Panc1 (cell line): ENCODE measurements around the gene FTSJ1. TPM values are rescaled to one million over a fixed set of nuclear protein-coding genes. Genes with fewer than 3 reads are reported as not detected.

Source experiments
- ATAC-seq: fragments of 200-7000 bp; cut with Tn5 transposase; 2 replicates; pipeline ENCODE4 v1.9.1; 2020; ENCODE audit warnings: mild to moderate bottlenecking, moderate library complexity
- BruUV-seq: library from RNA; stranded (reverse); fragments of 400-500 nt; replicated peaks from 2 replicates; lab custom pipeline; 2021; lab: Mats Ljungman, UMichigan
- CTCF ChIA-PET: fragments of 300-600 bp; sonication (Branson Sonifier 250); formaldehyde crosslinking; loops from one replicate; lab custom pipeline; 2022; ENCODE audit warnings: antibody characterized with exemption; lab: Charles Lee
- POLR2A ChIA-PET: fragments of 300-600 bp; sonication (Branson Sonifier 250); formaldehyde crosslinking; loops from one replicate; lab custom pipeline; 2022; ENCODE audit warnings: antibody characterized with exemption; lab: Charles Lee
- DNase-seq: peaks from one replicate; pipeline ENCODE4 v3.0.0-alpha.2; 2010; ENCODE audit warnings: low read depth, low spot score
- H3K27ac ChIP-seq: 2 replicates; pipeline ENCODE4 v1.5.1; 2011; ENCODE audit warnings: mild to moderate bottlenecking, low read length, inconsistent platforms
- H3K27me3 ChIP-seq: fragments of 200-500 bp; sonication (Bioruptor generic); 2 replicates; pipeline ENCODE4 v1.6.0; 2014; ENCODE audit warnings: low read length, inconsistent platforms; ENCODE audit not compliant: control insufficient read depth, insufficient read depth
- H3K36me3 ChIP-seq: fragments of 200-500 bp; sonication (Bioruptor generic); 2 replicates; pipeline ENCODE4 v1.5.1; 2014; ENCODE audit warnings: inconsistent platforms, mild to moderate bottlenecking, low read length, moderate library complexity; ENCODE audit not compliant: control insufficient read depth, insufficient read depth
- H3K4me1 ChIP-seq: 2 replicates; pipeline ENCODE4 v1.5.1; 2011; ENCODE audit warnings: inconsistent platforms, mild to moderate bottlenecking, low read length, moderate library complexity; ENCODE audit not compliant: control insufficient read depth, insufficient read depth
- H3K4me3 ChIP-seq, 2 experiments: 2 replicates each; pipeline ENCODE4 v1.5.1; 2011 to 2012; ENCODE audit warnings: low read depth in 2 of 2, low read length in 2 of 2, mild to moderate bottlenecking in 2 of 2, inconsistent platforms in 1 of 2, moderate library complexity in 1 of 2
- H3K9me3 ChIP-seq: fragments of 200-500 bp; sonication (Bioruptor generic); 2 replicates; pipeline ENCODE4 v1.5.1; 2014; ENCODE audit warnings: low read depth, mild to moderate bottlenecking, inconsistent platforms, low read length, moderate library complexity; ENCODE audit not compliant: control insufficient read depth, insufficient read depth
- CTCF ChIP-seq: fragments of 450-650 bp; IDR thresholded peaks from 2 replicates; pipeline ENCODE4 v1.5.1; 2017; ENCODE audit warnings: mild to moderate bottlenecking
- POLR2AphosphoS5 ChIP-seq: IDR thresholded peaks from 2 replicates; pipeline ENCODE4 v1.6.1; 2012; ENCODE audit warnings: mild to moderate bottlenecking, low read depth, low read length, moderate library complexity
- SIN3A ChIP-seq: IDR thresholded peaks from 2 replicates; pipeline ENCODE4 v1.6.1; 2012; ENCODE audit warnings: low read depth, mild to moderate bottlenecking, low read length, moderate library complexity, borderline replicate concordance; ENCODE audit not compliant: insufficient read depth
- TCF7L2 ChIP-seq: IDR thresholded peaks from 2 replicates; pipeline ENCODE4 v1.6.1; 2011; ENCODE audit warnings: mild to moderate bottlenecking, low read depth, low read length, inconsistent platforms
- in situ Hi-C: cut with HindIII; loops from 2 replicates; pipeline ENCODE4 v1.10.0; 2016; ENCODE audit warnings: low sequenced_read_pairs, low pct_unique_long_range_greater_than_20kb
- intact Hi-C: fragments of 100-400 bp; cut with micrococcal nuclease; formaldehyde crosslinking; loops from one replicate; pipeline ENCODE4 v1.10.0; 2022; ENCODE audit not compliant: unreplicated experiment
- total RNA-seq: library from RNA; stranded (reverse); gene quantifications from one replicate; pipeline ENCODE4 v1.2.1, GENCODE V29; 2021; ENCODE audit not compliant: unreplicated experiment
- TF ChIP-seq, protein P1 (sequence below), 2 experiments: IDR thresholded peaks; 2 replicates each; pipeline ENCODE4 v1.6.1; 2011 to 2012; ENCODE audit warnings: low read depth in 2 of 2, control low read depth in 1 of 2, low read length in 1 of 2, mild to moderate bottlenecking in 1 of 2, moderate library complexity in 1 of 2; ENCODE audit not compliant: insufficient read depth in 1 of 2

FTSJ1 gene
- total RNA-seq, 1 experiment from 2014 or later: 43.1 TPM

- Histone ChIP-seq H3K4me3 (no peak overlapping the region), H3K4me1 (no peaks in the 10 kb centered on the region), H3K27me3 (no peaks in the 10 kb centered on the region), H3K36me3 (no peaks in the 10 kb centered on the region), H3K9me3 (no peaks in the 10 kb centered on the region), H3K27ac (no peak overlapping the region)
- intact Hi-C loops: no loop called here
- POLR2A ChIA-PET: interaction anchor here (0.5 kb wide), 1 partner anchor 946 kb away, joined by 3 read pairs; no protein-coding TSS in a partner anchor
- TF ChIP-seq POLR2AphosphoS5: no peak
- TF ChIP-seq SIN3A: no peak
- TF ChIP-seq, protein P1, sequence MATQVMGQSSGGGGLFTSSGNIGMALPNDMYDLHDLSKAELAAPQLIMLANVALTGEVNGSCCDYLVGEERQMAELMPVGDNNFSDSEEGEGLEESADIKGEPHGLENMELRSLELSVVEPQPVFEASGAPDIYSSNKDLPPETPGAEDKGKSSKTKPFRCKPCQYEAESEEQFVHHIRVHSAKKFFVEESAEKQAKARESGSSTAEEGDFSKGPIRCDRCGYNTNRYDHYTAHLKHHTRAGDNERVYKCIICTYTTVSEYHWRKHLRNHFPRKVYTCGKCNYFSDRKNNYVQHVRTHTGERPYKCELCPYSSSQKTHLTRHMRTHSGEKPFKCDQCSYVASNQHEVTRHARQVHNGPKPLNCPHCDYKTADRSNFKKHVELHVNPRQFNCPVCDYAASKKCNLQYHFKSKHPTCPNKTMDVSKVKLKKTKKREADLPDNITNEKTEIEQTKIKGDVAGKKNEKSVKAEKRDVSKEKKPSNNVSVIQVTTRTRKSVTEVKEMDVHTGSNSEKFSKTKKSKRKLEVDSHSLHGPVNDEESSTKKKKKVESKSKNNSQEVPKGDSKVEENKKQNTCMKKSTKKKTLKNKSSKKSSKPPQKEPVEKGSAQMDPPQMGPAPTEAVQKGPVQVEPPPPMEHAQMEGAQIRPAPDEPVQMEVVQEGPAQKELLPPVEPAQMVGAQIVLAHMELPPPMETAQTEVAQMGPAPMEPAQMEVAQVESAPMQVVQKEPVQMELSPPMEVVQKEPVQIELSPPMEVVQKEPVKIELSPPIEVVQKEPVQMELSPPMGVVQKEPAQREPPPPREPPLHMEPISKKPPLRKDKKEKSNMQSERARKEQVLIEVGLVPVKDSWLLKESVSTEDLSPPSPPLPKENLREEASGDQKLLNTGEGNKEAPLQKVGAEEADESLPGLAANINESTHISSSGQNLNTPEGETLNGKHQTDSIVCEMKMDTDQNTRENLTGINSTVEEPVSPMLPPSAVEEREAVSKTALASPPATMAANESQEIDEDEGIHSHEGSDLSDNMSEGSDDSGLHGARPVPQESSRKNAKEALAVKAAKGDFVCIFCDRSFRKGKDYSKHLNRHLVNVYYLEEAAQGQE (IDR thresholded peaks at IDR 0.05; ENCODE audit: insufficient read depth in 1 of 2, low read depth in 2 of 2, low read length in 1 of 2): no peak
- no peak for TF ChIP-seq CTCF
- no peak for TF ChIP-seq TCF7L2
- BruUV-seq: no TSS peak
- ATAC-seq (no peak), DNase-seq (no peak)
- in situ Hi-C loops: no loop called here
- CTCF ChIA-PET: no interaction called here
Measured at GRCh38 chrX:48514126-48514806, 38.3 kb downstream of the FTSJ1 start.

GRCh38 chrX:48514868-48515460, 39.0 kb downstream of the FTSJ1 start:
- H3K9me3 ChIP-seq: no peaks in the 10 kb centered on the region
- no TSS peak for BruUV-seq
- in situ Hi-C loops: no loop called here
- TF ChIP-seq POLR2AphosphoS5 (no peak), SIN3A (no peak), CTCF (no peak), TCF7L2 (no peak)
- TF ChIP-seq, protein P1 (IDR thresholded peaks at IDR 0.05; ENCODE audit: insufficient read depth in 1 of 2, low read depth in 2 of 2, low read length in 1 of 2): no peak
- intact Hi-C loops: no loop called here
- no peak overlapping the region for H3K27ac ChIP-seq
- no peaks in the 10 kb centered on the region for H3K36me3 ChIP-seq
- no peaks in the 10 kb centered on the region for H3K27me3 ChIP-seq
- DNase-seq (no peak), ATAC-seq (no peak)
- CTCF ChIA-PET: no interaction called here
- POLR2A ChIA-PET: no interaction called here
- H3K4me3 ChIP-seq: no peak overlapping the region
- H3K4me1 ChIP-seq: no peaks in the 10 kb centered on the region
